ENCODE measurements around the gene C6orf120.

- TF ChIP-seq POLR2A (IDR thresholded peaks at IDR 0.05) (no peak), CTCF (IDR thresholded peaks at IDR 0.05) (no peak)
Measured at GRCh38 chr6:169746556-169746955, 44.6 kb downstream of the C6orf120 start.
